Measurements from ENCODE around the gene CLIC3.

DNA sequence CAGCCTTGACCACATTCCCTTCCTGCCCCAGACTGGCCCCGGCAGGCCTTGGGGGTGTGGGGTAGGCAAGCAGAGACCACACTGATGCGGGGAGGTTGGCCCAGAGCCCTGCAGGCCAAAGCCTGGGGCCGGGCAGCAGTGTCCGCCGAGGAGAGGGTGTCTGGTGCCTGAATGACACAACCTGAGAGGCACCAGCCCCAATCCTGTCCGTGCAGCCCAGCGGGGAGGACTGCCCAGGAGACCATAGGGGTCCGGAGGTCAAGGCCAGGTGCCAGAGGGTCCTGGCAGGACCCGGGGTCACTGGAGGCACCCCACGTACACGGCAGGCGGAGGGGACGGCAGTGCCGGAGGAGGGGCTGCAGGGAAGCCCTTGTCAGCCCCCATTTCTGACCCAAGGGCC is 24.6 kb downstream of the CLIC3 start:
- TF ChIP-seq ZFP30 (CRISPR knock-in tag; IDR thresholded peaks at IDR 0.05): no peak
- no peak for TF ChIP-seq TCF4 (CRISPR knock-in tag; IDR thresholded peaks at IDR 0.05; ENCODE audit: borderline replicate concordance)
- TF ChIP-seq, protein P1, sequence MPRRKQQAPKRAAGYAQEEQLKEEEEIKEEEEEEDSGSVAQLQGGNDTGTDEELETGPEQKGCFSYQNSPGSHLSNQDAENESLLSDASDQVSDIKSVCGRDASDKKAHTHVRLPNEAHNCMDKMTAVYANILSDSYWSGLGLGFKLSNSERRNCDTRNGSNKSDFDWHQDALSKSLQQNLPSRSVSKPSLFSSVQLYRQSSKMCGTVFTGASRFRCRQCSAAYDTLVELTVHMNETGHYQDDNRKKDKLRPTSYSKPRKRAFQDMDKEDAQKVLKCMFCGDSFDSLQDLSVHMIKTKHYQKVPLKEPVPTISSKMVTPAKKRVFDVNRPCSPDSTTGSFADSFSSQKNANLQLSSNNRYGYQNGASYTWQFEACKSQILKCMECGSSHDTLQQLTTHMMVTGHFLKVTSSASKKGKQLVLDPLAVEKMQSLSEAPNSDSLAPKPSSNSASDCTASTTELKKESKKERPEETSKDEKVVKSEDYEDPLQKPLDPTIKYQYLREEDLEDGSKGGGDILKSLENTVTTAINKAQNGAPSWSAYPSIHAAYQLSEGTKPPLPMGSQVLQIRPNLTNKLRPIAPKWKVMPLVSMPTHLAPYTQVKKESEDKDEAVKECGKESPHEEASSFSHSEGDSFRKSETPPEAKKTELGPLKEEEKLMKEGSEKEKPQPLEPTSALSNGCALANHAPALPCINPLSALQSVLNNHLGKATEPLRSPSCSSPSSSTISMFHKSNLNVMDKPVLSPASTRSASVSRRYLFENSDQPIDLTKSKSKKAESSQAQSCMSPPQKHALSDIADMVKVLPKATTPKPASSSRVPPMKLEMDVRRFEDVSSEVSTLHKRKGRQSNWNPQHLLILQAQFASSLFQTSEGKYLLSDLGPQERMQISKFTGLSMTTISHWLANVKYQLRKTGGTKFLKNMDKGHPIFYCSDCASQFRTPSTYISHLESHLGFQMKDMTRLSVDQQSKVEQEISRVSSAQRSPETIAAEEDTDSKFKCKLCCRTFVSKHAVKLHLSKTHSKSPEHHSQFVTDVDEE (CRISPR knock-in tag; IDR thresholded peaks at IDR 0.05): no peak
- no peak for TF ChIP-seq ZNF565 (CRISPR knock-in tag; conservative IDR thresholded peaks at IDR 0.05; ENCODE audit: low read depth)
- no peak for TF ChIP-seq RARB (CRISPR knock-in tag; IDR thresholded peaks at IDR 0.05)
